NCI-H748 treated with DMSO at 0.1 percent for 48 hours (cell line): ENCODE data around the gene ERAS.

Experiments
- DNase-seq: peaks from one replicate; lab custom pipeline; 2025; lab: John Stamatoyannopoulos, UW

ERAS gene

GRCh38 chrX:48826135-48826875, at the start of gene ERAS:
Gene ERAS, plus strand, starts transcription at chrX:48826513. Its CDS starts 2,611 bp downstream, at chrX:48829124.
- no peak for DNase-seq

DNA sequence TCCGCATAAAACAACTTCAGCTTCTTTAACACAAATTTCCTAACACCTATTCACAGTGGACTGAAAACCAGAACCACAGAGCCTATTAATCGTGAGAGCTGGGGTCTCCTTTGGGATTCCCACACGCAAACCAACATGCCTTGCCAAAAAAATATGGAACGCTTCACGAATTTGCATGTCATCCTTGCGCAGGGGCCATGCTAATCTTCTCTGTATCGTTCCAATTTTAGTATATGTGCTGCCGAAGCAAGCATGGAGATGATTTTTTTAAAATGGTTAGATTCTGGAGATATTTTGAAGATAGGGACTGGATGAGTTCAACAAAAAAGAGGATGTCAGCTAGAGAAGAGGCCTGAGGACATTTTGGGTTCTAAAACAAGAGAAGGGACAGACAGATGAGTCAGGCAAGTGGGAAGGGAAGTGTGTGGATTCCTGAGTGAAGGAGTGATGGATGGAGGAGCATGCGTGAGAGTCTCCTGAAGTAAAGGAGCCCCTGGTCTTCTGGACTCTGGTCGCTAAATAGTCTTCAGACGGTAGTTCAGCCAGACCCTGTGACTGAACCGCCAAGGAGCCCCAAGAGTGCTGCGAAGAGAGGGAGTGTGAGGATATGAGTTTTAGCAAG, 49.4 kb upstream of the ERAS start:
- no peak for DNase-seq

- no peak for DNase-seq
Measured at GRCh38 chrX:48779399-48779798, 46.9 kb upstream of the ERAS start.

- no peak for DNase-seq
Measured at GRCh38 chrX:48781705-48782104, 44.6 kb upstream of the ERAS start.

DNA sequence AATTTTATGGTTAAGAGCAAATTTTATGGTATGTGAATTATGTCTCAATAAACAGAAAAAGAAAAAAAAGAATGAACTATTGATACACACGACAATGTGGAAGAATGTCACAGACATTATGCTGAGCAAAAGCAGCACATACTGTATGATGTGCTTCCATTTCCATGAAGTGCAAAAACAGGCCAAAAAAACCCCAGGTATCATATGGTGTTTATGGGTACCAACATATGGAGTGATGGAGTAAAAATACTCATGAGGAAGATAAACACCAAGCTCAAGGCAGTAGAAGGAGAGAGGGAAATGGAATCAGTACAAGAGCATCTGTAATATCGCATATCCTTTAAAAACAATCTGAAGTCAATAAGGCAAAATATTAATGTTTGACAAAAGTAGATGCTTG, 44.1 kb upstream of the ERAS start:
- DNase-seq: no peak

DNA sequence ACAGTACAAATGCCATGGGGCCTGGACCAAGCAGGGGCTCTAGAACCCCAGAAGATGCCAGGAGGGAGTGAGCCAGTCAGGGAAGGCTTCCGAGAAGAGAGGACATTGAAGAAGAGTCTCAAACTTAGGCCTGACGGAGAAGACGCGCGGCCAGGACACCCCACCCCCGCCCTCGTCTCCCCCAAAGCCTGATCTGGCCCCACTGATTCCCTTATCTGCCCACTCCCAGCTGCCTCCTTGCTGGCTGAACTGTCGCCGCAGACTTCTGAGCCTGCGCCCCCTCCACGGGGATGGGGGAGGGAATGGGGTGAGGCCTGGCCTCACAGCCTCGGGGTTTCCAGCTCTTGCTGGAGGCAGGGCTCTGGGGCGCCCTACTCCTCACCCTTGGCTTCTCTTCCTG, 43.5 kb upstream of the ERAS start:
- DNase-seq: no peak

DNA sequence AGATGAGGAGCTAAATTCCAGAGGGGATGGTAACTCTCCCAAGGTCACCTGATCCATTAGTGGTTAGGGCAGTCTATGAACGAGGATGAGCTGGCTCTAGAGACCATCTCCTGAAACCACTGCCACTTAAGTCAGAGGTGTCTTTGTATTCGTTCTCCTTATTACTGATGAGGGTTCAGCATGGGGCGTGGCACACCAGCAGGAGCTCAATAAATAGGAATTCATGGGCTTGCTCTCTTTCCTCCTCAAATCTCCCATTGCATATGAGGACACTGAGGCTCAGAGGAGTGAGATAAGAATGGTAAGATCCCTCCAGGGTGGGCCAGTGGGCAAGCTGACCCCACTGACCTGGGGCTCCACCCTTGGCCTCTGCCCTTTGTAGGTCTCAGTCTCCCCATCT, 41.6 kb upstream of the ERAS start:
- no peak for DNase-seq

- no peak for DNase-seq
Measured at GRCh38 chrX:48785186-48785539, 41.1 kb upstream of the ERAS start.

GRCh38 chrX:48785540-48786214, 40.6 kb upstream of the ERAS start:
- no peak for DNase-seq

DNA sequence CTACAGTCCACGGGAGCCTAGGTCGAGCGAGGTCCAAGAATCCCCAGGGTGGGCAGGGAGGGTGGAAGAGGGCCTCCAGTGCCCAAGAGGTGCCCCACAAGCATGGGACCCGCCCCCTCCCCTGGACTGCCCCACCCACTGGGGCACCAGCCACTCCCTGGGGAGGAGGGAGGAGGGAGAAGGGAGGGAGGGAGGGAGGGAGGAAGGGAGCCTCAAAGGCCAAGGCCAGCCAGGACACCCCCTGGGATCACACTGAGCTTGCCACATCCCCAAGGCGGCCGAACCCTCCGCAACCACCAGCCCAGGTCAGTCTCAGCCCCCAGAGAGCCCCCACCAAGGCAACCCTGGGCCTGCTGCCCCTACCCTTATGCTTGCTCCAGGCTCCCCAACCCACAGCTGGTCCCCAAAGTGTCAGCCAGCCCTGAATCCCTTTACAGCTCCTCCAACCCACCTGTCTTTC, 39.9 kb upstream of the ERAS start, which contains the start of gene GATA1:
TSS of gene GATA1 (plus strand) at position 250 of the 460 bp plus-strand sequence. CDS start 4,520 bp downstream, outside the sequence.
- no peak for DNase-seq

GRCh38 chrX:48786825-48787504, 39.3 kb upstream of the ERAS start:
- DNase-seq: no peak

GRCh38 chrX:48787505-48788443, 38.5 kb upstream of the ERAS start:
- no peak for DNase-seq

- no peak for DNase-seq
Measured at GRCh38 chrX:48789366-48790220, 36.7 kb upstream of the ERAS start.

DNA sequence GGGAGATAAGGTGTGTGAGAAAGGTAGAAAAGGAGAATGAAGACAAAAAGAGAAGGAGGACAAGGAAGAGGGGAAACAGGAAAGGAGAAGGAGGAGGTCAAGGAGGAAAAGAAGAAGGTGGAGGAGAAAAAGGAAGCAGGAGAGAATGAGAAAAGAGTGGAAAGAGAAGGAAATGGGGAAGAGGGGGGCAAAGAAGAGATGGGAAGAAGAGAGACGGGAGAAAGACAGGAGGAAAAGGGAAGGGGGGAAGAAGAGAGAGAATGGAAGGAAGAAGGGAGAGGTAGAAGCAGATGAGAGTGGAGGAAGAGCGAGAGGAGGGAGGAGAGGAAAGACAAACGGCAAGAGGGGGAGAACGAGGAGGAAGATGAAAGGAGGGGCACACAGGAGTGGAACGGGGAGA, 35.8 kb upstream of the ERAS start:
- no peak for DNase-seq

- no peak for DNase-seq
Measured at GRCh38 chrX:48791063-48791820, 35.1 kb upstream of the ERAS start.

- DNase-seq: no peak
Measured at GRCh38 chrX:48792219-48792618, 34.1 kb upstream of the ERAS start.

DNA sequence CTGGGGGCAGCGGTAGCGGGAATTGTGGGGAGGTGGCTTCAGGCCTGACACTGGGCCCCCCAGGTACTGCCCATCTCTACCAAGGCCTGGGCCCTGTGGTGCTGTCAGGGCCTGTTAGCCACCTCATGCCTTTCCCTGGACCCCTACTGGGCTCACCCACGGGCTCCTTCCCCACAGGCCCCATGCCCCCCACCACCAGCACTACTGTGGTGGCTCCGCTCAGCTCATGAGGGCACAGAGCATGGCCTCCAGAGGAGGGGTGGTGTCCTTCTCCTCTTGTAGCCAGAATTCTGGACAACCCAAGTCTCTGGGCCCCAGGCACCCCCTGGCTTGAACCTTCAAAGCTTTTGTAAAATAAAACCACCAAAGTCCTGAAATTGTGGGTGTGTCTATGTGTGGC, 32.4 kb upstream of the ERAS start:
- DNase-seq: no peak

DNA sequence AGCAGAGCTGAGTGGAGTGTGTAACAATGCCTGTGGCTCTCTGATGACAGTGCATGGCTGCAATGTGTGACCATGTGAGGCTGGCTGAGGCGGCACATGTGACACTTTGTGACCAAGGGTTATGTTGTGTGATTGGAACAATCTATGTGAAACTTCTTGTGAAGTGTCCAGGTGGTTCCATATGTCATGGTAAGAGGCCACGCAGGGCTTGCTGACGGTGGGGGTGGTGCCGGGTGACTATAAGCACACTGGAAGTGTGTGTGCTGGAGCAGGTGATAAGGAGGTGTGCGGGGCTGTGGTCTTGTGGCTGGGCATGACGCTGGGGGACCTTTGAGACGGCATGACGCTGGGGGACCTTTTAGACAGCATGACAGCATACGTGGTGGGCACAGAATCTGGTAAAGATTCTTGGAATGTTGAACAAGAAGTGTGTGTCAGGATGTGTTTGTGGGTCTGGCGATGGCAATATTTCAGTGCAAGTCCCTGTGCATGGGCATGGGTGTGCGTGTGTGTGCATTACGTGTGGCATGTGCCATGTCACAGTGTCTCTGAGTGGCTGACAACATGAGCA, 31.9 kb upstream of the ERAS start:
- no peak for DNase-seq

DNA sequence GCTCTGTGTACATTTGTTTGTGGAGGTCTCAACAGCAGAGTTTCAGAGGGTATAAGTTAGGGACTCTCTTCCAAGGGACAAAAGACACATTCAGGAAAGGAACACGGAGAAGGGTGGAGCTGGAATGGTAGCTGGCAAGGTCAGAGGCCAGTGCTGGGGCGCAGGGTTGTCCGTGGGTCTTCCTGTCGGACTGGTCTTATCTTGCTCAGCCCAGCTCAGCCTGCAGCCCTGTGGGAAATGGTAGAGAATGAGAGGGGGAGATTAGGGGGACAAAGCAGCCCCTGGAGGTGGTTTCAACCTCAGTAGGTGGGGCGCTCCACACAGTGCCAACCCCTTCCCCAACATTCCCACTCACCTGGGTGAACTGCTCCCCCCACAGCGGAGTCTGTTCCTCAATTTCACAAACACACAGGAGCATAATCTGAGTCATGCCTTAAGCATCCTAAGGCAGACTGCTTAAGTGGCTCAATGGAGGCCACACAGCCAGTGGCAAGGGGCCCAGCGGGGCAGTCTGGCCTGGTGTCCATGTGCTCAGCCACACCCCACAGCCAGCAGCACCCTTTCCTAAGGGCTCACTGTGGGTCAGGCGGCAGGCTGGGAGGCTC, 31.3 kb upstream of the ERAS start:
- DNase-seq: no peak
